GM19023 (cell line): ENCODE data around the gene OPRM1.
"Not testable (repeated sequence)": the region's sequence is repeated elsewhere in the genome, so short reads cannot be mapped to it uniquely, and the experiment has no call there.

Experiments used
- ATAC-seq: cut with Tn5 transposase; IDR thresholded peaks from one replicate; pipeline ENCODE4 v1.9.1; 2021; ENCODE audit warnings: mild to moderate bottlenecking, moderate library complexity; ENCODE audit not compliant: unreplicated experiment

The OPRM1 gene

GRCh38 chr6:154236646-154237301, 197.7 kb downstream of the OPRM1 start:
- no peak for ATAC-seq

- ATAC-seq = no peak
Observed at GRCh38 chr6:154238831-154239230, 199.8 kb downstream of the OPRM1 start.

- no peak for ATAC-seq
Observed at GRCh38 chr6:154239392-154239791, 200.4 kb downstream of the OPRM1 start.

- ATAC-seq = not testable (repeated sequence)
Observed at GRCh38 chr6:154241061-154241460, 202.0 kb downstream of the OPRM1 start.

GRCh38 chr6:154241581-154241980, 202.5 kb downstream of the OPRM1 start:
- no peak for ATAC-seq

- no peak for ATAC-seq
Observed at GRCh38 chr6:154242617-154243357, 203.7 kb downstream of the OPRM1 start.

GRCh38 chr6:154243793-154244750, 205.0 kb downstream of the OPRM1 start:
- ATAC-seq = no peak

GRCh38 chr6:154245506-154245905, 206.5 kb downstream of the OPRM1 start:
- no peak for ATAC-seq

- no peak for ATAC-seq
Observed at GRCh38 chr6:154246723-154247118, 207.7 kb downstream of the OPRM1 start.

- ATAC-seq = peak; percentile 36
Observed at GRCh38 chr6:154247119-154247861, 208.2 kb downstream of the OPRM1 start.

- ATAC-seq = peak; percentile 71
Observed at GRCh38 chr6:154249499-154250298, 210.7 kb downstream of the OPRM1 start.

GRCh38 chr6:154251116-154251515, 212.1 kb downstream of the OPRM1 start:
- no peak for ATAC-seq

- no peak for ATAC-seq
Observed at GRCh38 chr6:154252678-154253077, 213.6 kb downstream of the OPRM1 start.

GRCh38 chr6:154257067-154257466, 218.0 kb downstream of the OPRM1 start:
- no peak for ATAC-seq

- peak; percentile 71 for ATAC-seq
Observed at GRCh38 chr6:154258064-154258757, 219.2 kb downstream of the OPRM1 start.

GRCh38 chr6:154261688-154262397, 222.8 kb downstream of the OPRM1 start:
- ATAC-seq = no peak

- no peak for ATAC-seq
Observed at GRCh38 chr6:154266560-154267099, 227.6 kb downstream of the OPRM1 start.

GRCh38 chr6:154267508-154268106, 228.6 kb downstream of the OPRM1 start:
- no peak for ATAC-seq
